Right atrium auricular region (tissue), 2 donors: ENCODE results near the gene LRRFIP1. TPM values are rescaled to one million over a fixed set of nuclear protein-coding genes. Genes with fewer than 3 reads are reported as not detected.
A peak's percentile ranks its signal among the peaks of the same experiment; 100 is the strongest.

Experiments used
- DNase-seq: peaks from one replicate; pipeline ENCODE4 v3.0.0-alpha.2; 2019; ENCODE audit warnings: low spot score
- H3K27ac ChIP-seq, 2 donors: fragments of 200-600 bp; sonication (generic); 1 replicate in 1 of 2; 2 replicates in 1 of 2; pipeline ENCODE4 v1.5.1; 2016 to 2019
- H3K27me3 ChIP-seq, 2 donors: fragments of 200-600 bp; sonication (generic); one replicate each; pipeline versions ENCODE4 v1.5.1 to v1.6.0; 2017 to 2019
- H3K36me3 ChIP-seq: fragments of 200-600 bp; sonication (generic); one replicate; pipeline ENCODE4 v1.5.1; 2016
- H3K4me1 ChIP-seq, 2 donors: fragments of 200-600 bp; sonication (generic); one replicate each; pipeline versions ENCODE4 v1.5.1 to v1.6.0; 2017 to 2019
- H3K4me3 ChIP-seq, 2 donors: fragments of 200-600 bp; sonication (generic); 1 replicate in 1 of 2; 2 replicates in 1 of 2; pipeline ENCODE4 v1.5.1; 2017 to 2019; ENCODE audit warnings: mild to moderate bottlenecking in 1 of 2, moderate library complexity in 1 of 2
- H3K9me3 ChIP-seq, 2 donors: fragments of 200-600 bp; sonication (generic); one replicate each; pipeline ENCODE4 v1.5.1; 2019
- CTCF ChIP-seq, 2 donors: fragments of 200-600 bp; sonication (generic); IDR thresholded peaks; one replicate each; pipeline ENCODE4 v1.5.1; 2019; ENCODE audit warnings: antibody characterized with exemption in 2 of 2
- total RNA-seq, 2 donors: library from RNA; depleted of rRNA; stranded (reverse); fragments of >200 nt; gene quantifications; one replicate each; pipeline ENCODE4 v1.1.0, GENCODE V29; 2016

Gene LRRFIP1
- total RNA-seq, 2 donors from 2014 or later = 71.2 to 88.5 TPM

- Histone ChIP-seq H3K4me1 (peaks cover 0 to 79% of the 10 kb centered on the region in 2 donors), H3K27me3 (no peaks in the 10 kb centered on the region), H3K27ac (peak overlapping the region; percentile 9 to 48), H3K4me3 (no peak overlapping the region), H3K9me3 (no peaks in the 10 kb centered on the region), H3K36me3 (no peaks in the 10 kb centered on the region)
- TF ChIP-seq CTCF (IDR thresholded peaks at IDR 0.05) = no peak
- DNase-seq = peak; percentile 59
Observed at GRCh38 chr2:237725661-237726060, 98.3 kb downstream of the LRRFIP1 start.

- Histone ChIP-seq H3K4me1 (peaks cover 0 to 81% of the 10 kb centered on the region in 2 donors), H3K27me3 (no peaks in the 10 kb centered on the region), H3K4me3 (no peak overlapping the region), H3K36me3 (no peaks in the 10 kb centered on the region), H3K27ac (peak overlapping the region; percentile 43 to 48), H3K9me3 (no peaks in the 10 kb centered on the region)
- DNase-seq = peak; percentile 56
- TF ChIP-seq CTCF (IDR thresholded peaks at IDR 0.05) = no peak
Observed at GRCh38 chr2:237726401-237726830, 99.0 kb downstream of the LRRFIP1 start.

GRCh38 chr2:237727363-237727762 is 100.0 kb downstream of the LRRFIP1 start:
- Histone ChIP-seq H3K27ac (peak overlapping the region in 1 of 2 donors; percentile 48), H3K4me3 (no peak overlapping the region), H3K4me1 (peaks cover 0 to 83% of the 10 kb centered on the region in 2 donors), H3K9me3 (no peaks in the 10 kb centered on the region), H3K36me3 (no peaks in the 10 kb centered on the region), H3K27me3 (no peaks in the 10 kb centered on the region)
- no peak for TF ChIP-seq CTCF (IDR thresholded peaks at IDR 0.05)
- DNase-seq = peak; percentile 68

- peaks cover 1% of the 10 kb centered on the region for H3K36me3 ChIP-seq
- no peak overlapping the region for H3K4me3 ChIP-seq
- no peaks in the 10 kb centered on the region for H3K9me3 ChIP-seq
- H3K27me3 ChIP-seq = no peaks in the 10 kb centered on the region
- no peak for TF ChIP-seq CTCF (IDR thresholded peaks at IDR 0.05)
- no peak overlapping the region for H3K27ac ChIP-seq
- peaks cover 0 to 83% of the 10 kb centered on the region in 2 donors for H3K4me1 ChIP-seq
- DNase-seq = no peak
Observed at GRCh38 chr2:237729681-237730475, 102.5 kb downstream of the LRRFIP1 start.

- Histone ChIP-seq H3K27me3 (no peaks in the 10 kb centered on the region), H3K9me3 (no peaks in the 10 kb centered on the region), H3K27ac (peak overlapping the region; percentile 85), H3K4me1 (peaks cover 0 to 75% of the 10 kb centered on the region in 2 donors), H3K36me3 (peaks cover 10% of the 10 kb centered on the region), H3K4me3 (no peak overlapping the region)
- TF ChIP-seq CTCF (IDR thresholded peaks at IDR 0.05) = no peak
- DNase-seq = no peak
Observed at GRCh38 chr2:237731663-237732062, 104.3 kb downstream of the LRRFIP1 start.
